PC-9 (cell line): ENCODE measurements around the gene MMS22L.

Source experiments
- CTCF ChIP-seq: fragments of 200-600 bp; sonication (generic); conservative IDR thresholded peaks from 2 replicates; pipeline ENCODE4 v1.6.1; 2017; ENCODE audit warnings: mixed run types, antibody characterized with exemption, mild to moderate bottlenecking, moderate library complexity
- EZH2 ChIP-seq: fragments of 200-600 bp; sonication (generic); IDR thresholded peaks from 2 replicates; pipeline ENCODE4 v1.8.0; 2017; ENCODE audit warnings: antibody characterized with exemption, low read depth

DNA sequence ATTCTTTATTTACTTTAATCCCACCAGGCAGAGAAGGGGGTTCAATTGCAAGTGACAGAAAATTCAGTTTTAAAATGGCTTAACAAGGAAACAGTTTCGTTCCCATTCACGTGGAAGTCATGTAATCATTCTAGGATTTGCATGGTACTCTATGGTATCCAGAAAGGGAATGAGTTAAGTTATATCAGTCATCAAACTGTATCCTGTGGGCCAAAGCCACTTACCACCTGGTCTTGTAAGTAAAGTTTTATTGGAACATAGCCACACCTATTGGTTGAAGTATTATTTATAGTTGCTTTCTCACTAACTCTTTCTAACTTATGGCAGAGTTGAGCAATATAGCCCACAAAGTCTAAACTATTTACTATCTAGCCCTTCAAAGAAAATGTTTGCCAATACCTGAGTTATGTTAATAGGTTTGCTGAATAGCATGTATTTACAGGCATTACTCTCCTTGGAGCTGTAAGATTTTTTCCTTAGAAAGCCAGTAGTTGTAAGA lies 10.2 kb upstream of the MMS22L start:
- TF ChIP-seq CTCF (no peak), EZH2 (no peak)
